Mesendoderm (in vitro differentiated cells): Measurements from ENCODE around the gene P2RY2.

Experiments
- DNase-seq: peaks from one replicate; pipeline ENCODE4 v3.0.0; 2013
- H2AK5ac ChIP-seq: 2 replicates; pipeline ENCODE4 v1.6.1; 2013; ENCODE audit warnings: low read length, inconsistent platforms
- H2BK120ac ChIP-seq: 2 replicates; pipeline ENCODE4 v1.6.1; 2013; ENCODE audit warnings: low read depth, mild to moderate bottlenecking, low read length, moderate library complexity, mixed read lengths
- H2BK15ac ChIP-seq: replicated peaks from 2 replicates; pipeline ENCODE4 v1.6.1; 2013; ENCODE audit warnings: low read depth, mild to moderate bottlenecking, moderate library complexity
- H2BK5ac ChIP-seq: 2 replicates; pipeline ENCODE4 v1.6.1; 2013; ENCODE audit warnings: low read length, inconsistent platforms
- H3K18ac ChIP-seq: 2 replicates; pipeline ENCODE4 v1.6.1; 2013; ENCODE audit warnings: mild to moderate bottlenecking, low read length, mixed read lengths
- H3K23ac ChIP-seq: one replicate; pipeline ENCODE4 v1.6.1; 2013; ENCODE audit warnings: low read length
- H3K27ac ChIP-seq: 2 replicates; pipeline ENCODE4 v1.5.1; 2013; ENCODE audit warnings: low read depth, mild to moderate bottlenecking, inconsistent platforms, low read length, moderate library complexity
- H3K27me3 ChIP-seq: 2 replicates; pipeline ENCODE4 v1.6.1; 2013; ENCODE audit warnings: low read length, control low read depth, mild to moderate bottlenecking, inconsistent platforms; ENCODE audit not compliant: insufficient read depth, poor library complexity
- H3K36me3 ChIP-seq: 2 replicates; pipeline ENCODE4 v1.6.1; 2013; ENCODE audit warnings: low read length, inconsistent platforms; ENCODE audit not compliant: control insufficient read depth, insufficient read depth
- H3K4ac ChIP-seq: one replicate; pipeline ENCODE4 v1.6.1; 2013; ENCODE audit warnings: low read depth, mild to moderate bottlenecking, low read length, moderate library complexity
- H3K4me1 ChIP-seq: 2 replicates; pipeline ENCODE4 v1.6.1; 2013; ENCODE audit warnings: low read depth, low read length, inconsistent platforms; ENCODE audit not compliant: control insufficient read depth
- H3K4me2 ChIP-seq: 2 replicates; pipeline ENCODE4 v1.6.1; 2013; ENCODE audit warnings: low read length
- H3K4me3 ChIP-seq: 2 replicates; pipeline ENCODE4 v1.5.1; 2013; ENCODE audit warnings: mild to moderate bottlenecking, low read length
- H3K56ac ChIP-seq: one replicate; pipeline ENCODE4 v1.6.1; 2013; ENCODE audit warnings: low read length
- H3K79me1 ChIP-seq: 2 replicates; pipeline ENCODE4 v1.6.1; 2013; ENCODE audit warnings: low read length, inconsistent platforms
- H3K79me2 ChIP-seq: 2 replicates; pipeline ENCODE4 v1.6.1; 2013; ENCODE audit warnings: mild to moderate bottlenecking, low read length; ENCODE audit not compliant: control insufficient read depth, insufficient read depth
- H3K9ac ChIP-seq: 2 replicates; pipeline ENCODE4 v1.6.1; 2013; ENCODE audit warnings: low read length, inconsistent platforms
- H4K5ac ChIP-seq: one replicate; pipeline ENCODE4 v1.6.1; 2013; ENCODE audit warnings: low read length
- H4K8ac ChIP-seq: one replicate; pipeline ENCODE4 v1.6.1; 2013; ENCODE audit warnings: low read depth, mild to moderate bottlenecking, control low read depth, low read length, moderate library complexity
- WGBS: extraction: QIAGEN DNeasy Blood & Tissue Kit; methylation state at CpG from one replicate; pipeline ENCODE4 v1.1.7; 2013; ENCODE audit warnings: low lambda C conversion rate, missing lambda C conversion rate; ENCODE audit not compliant: insufficient coverage; ENCODE audit errors: extremely low coverage; 5-methylcytosine and 5-hydroxymethylcytosine counted together

P2RY2 gene

DNA sequence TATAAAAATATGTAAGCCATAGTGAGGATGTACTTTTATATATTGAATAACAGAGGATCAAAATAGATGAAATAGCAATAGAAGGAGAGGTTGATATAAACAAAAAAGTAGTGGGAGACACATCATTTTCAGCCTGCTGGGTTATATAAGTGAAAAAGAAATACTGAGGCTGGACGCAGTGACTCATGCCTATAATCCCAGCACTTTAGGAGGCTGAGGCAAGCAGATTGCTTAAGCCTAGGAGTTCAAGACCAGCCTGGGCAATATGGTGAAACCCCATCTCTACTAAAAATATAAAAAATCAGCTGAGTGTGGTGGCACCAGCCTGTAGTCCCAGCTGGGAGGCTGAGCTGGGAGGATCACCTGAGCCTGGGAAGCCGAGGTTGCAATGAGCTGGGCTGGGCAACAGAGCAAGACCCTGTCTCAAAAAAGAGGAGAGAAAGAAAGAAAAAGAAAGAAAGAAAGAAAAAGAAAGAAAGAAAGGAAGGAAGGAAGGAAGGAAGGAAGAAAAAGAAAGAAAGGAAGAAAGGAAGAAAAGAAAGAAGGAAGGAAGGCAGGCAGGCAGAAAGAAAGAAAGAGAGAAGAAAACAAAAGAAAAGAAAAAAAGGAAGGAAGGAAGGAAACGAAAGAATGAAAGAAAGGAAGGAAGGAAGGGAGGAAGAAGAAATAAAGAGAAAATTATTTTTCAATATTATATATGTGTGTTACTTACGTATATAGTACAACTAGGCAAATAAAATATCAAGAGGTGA, 7.0 kb upstream of the P2RY2 start:
- H4K8ac ChIP-seq, result no peak overlapping the region
- WGBS, result 75% methylated on average over 1 of the region's 4 CpGs

DNA sequence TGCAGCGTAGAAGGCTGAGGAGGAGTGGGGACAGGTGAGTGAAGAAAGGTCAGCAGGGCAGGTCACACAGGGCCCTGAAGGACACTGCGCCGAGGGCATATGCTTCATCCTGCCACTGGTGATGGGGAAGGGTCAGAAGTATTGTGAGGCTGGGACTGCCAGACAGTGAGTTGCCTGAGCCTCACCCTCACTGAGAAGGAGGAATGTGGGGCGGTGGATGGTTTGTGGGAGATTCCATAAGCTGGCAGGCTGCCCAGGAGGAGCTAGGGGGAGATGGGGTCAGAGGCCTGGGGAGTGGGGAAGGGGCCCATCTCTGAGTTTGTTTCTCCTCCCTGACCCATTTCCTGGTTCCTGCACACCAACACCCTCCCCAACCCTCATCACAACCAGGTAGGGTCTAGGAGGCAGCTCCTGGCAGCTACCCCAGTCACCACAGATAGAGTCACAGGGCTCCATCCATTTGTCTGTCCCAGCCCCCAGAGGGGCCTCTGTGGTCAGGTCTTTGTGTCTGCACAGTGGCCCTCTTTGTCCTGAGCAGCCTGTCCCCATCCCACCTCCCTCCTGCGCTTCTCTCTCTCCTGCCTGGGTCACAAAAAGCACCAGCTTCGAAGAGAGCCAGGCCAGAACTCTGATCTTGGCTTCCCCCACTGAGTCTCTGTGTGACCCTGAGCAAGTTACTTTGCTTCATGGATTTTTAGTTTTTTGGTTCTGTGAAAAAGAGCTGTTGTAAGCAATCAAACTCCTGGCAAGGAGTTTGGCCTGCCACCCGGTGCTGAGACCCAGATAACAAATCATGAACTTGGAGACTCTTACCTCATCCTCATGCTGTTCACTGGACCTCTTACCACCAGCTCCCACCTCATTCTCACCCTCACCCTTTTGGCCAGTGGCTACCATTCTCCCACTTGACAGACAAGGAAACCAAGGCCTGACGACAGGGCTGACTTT, 4.6 kb upstream of the P2RY2 start:
- Histone ChIP-seq H3K36me3 (no peaks in the 10 kb centered on the region), H3K4me1 (no peaks in the 10 kb centered on the region), H3K27ac (no peak overlapping the region), H2AK5ac (no peak overlapping the region), H4K8ac (no peak overlapping the region), H3K4me3 (no peak overlapping the region), H2BK5ac (no peak overlapping the region), H3K79me1 (no peaks in the 10 kb centered on the region), H3K27me3 (no peaks in the 10 kb centered on the region), H3K4ac (no peak overlapping the region), H2BK120ac (no peak overlapping the region), H3K23ac (no peak overlapping the region), H3K79me2 (no peaks in the 10 kb centered on the region), H2BK15ac (no peak overlapping the region), H4K5ac (no peak overlapping the region), H3K56ac (no peak overlapping the region), H3K9ac (no peak overlapping the region), H3K4me2 (no peak overlapping the region), H3K18ac (no peak overlapping the region)
- no peak for DNase-seq
- no CpG with 5 or more reads among the region's 8 CpGs for WGBS

More for the DNA sequence above, 7.0 kb upstream of the P2RY2 start:
- no peak overlapping the region for H2BK15ac ChIP-seq
- no peak overlapping the region for H2AK5ac ChIP-seq
- H3K4me2 ChIP-seq, result no peak overlapping the region
- H3K79me1 ChIP-seq, result no peaks in the 10 kb centered on the region
- H2BK5ac ChIP-seq, result no peak overlapping the region
- no peak overlapping the region for H2BK120ac ChIP-seq
- no peak overlapping the region for H3K4me3 ChIP-seq
- H3K18ac ChIP-seq, result no peak overlapping the region
- H3K79me2 ChIP-seq, result no peaks in the 10 kb centered on the region
- no peak overlapping the region for H3K56ac ChIP-seq
- no peak overlapping the region for H4K5ac ChIP-seq
- no peak overlapping the region for H3K27ac ChIP-seq
- no peaks in the 10 kb centered on the region for H3K36me3 ChIP-seq
- H3K4ac ChIP-seq, result no peak overlapping the region
- no peaks in the 10 kb centered on the region for H3K27me3 ChIP-seq
- H3K9ac ChIP-seq, result no peak overlapping the region
- H3K23ac ChIP-seq, result no peak overlapping the region
- no peak for DNase-seq
- no peaks in the 10 kb centered on the region for H3K4me1 ChIP-seq

DNA sequence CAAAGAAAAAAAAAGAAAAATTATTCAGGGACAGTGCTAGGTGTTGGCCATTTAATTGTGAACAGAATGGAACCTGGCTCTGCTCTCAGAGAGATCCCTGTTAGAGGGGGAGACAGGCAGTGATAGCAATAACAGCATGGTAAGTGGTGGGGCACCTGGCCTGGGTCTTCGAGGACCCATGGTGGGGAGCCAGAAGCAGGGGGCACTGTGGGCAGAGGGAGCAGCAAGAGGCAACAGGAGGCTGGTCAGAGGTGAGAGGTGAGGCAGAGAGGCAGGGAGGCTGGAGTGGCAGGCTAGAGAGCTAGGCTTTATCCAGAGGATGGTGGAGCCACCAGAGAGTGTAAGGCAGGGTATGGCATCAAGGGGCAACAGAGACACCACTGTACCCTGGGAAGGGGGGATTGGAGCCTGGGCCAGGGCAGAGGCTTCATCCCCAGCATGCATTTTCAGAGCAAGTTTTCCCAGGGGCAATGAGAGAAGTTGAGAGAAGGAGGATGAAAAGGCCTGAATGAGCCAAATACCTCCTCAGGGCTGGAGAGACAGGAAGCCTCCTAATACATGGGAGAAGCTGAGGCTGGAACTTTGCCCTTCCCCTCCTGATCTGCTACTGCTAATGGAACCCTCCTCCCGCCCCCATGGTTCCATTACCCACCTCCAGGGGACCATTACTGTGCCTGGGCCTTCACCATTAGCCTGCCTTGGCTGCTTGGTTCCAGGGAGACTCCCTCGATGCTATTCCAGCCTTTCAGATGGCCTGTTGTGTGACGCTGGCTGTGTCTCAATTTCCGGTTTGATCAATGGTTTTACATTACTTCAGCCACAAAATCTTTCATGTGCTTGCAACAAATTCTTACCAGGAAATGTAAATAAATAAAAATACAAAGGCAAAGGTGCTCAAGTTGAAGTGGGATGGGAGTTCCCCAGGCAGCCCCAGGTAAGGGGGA, 2.6 kb upstream of the P2RY2 start:
- H2BK120ac ChIP-seq, result no peak overlapping the region
- no CpG with 5 or more reads among the region's 5 CpGs for WGBS
- no peak overlapping the region for H3K56ac ChIP-seq
- H3K9ac ChIP-seq, result no peak overlapping the region
- no peak overlapping the region for H3K4ac ChIP-seq
- H3K23ac ChIP-seq, result no peak overlapping the region
- no peak overlapping the region for H3K4me2 ChIP-seq
- DNase-seq, result no peak
- H3K27me3 ChIP-seq, result no peaks in the 10 kb centered on the region
- no peaks in the 10 kb centered on the region for H3K79me2 ChIP-seq
- no peak overlapping the region for H2BK5ac ChIP-seq
- no peak overlapping the region for H2AK5ac ChIP-seq
- no peak overlapping the region for H4K8ac ChIP-seq
- no peaks in the 10 kb centered on the region for H3K79me1 ChIP-seq
- H3K27ac ChIP-seq, result no peak overlapping the region
- H3K4me3 ChIP-seq, result no peak overlapping the region
- no peak overlapping the region for H3K18ac ChIP-seq
- no peak overlapping the region for H4K5ac ChIP-seq
- no peaks in the 10 kb centered on the region for H3K4me1 ChIP-seq
- no peak overlapping the region for H2BK15ac ChIP-seq
- no peaks in the 10 kb centered on the region for H3K36me3 ChIP-seq

DNA sequence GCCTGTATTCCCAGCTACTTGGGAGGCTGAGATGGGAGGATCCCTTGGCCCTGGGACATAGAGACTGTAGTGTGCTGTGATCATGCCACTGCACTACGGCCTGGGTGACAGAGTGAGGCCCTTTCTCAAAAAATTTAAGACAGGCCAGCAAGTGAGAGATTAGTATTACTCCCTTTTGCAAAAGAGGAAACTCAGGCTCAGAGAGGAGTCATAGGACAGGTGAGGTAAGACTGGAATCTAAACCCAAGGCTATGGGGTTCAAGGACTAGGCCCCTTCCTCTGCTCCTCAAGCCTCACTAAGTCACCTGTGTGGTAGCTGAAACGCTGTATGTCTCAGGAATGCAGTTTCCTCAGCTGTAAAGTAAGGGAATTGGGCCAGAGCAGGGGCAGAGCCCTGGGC, 1.6 kb upstream of the P2RY2 start:
- Histone ChIP-seq H3K9ac (no peak overlapping the region), H3K36me3 (no peaks in the 10 kb centered on the region), H3K4me2 (no peak overlapping the region), H3K79me1 (no peaks in the 10 kb centered on the region), H2BK120ac (no peak overlapping the region), H3K4me3 (no peak overlapping the region), H3K4me1 (no peaks in the 10 kb centered on the region), H2BK5ac (no peak overlapping the region), H3K23ac (no peak overlapping the region), H3K56ac (no peak overlapping the region), H4K8ac (no peak overlapping the region), H3K27me3 (no peaks in the 10 kb centered on the region), H2AK5ac (no peak overlapping the region), H3K27ac (no peak overlapping the region), H4K5ac (no peak overlapping the region), H2BK15ac (no peak overlapping the region), H3K79me2 (no peaks in the 10 kb centered on the region), H3K18ac (no peak overlapping the region), H3K4ac (no peak overlapping the region)
- no peak for DNase-seq
- no CpG with 5 or more reads among the region's 2 CpGs for WGBS

DNA sequence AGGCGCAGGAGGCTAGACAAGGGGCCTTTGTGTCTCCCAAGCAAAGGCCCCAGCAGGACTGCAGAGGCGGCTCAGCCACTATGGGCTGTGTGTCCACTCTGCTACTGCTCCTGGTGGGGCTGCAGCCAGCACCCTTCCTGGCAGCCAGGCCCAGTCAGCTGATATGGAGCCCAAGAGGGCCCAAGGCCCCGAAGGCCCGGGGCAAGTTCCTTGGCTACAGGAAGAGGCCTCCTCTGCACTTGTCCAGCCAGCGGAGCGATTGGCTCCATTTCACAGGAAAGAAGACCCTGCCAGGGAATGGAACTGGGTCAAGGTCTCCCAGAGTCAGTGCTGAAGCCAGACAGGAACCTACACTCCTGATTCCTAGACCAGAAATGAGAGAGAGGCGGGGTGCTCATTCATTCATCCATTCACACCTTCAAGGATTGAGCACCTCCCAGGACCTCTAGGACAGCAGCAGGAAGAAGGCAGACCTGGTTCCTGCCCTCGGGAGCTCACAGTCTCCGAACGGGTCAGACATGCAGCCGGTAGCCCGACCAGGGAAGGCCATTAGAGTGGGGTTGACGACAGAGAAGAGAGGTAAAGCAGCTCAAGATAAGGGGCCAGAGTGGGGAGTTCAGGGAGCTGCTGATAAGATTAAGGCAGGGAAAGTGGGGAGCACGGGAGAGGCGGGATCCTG, 811 bp upstream of the P2RY2 start:
- no peak for DNase-seq
- H3K27me3 ChIP-seq, result no peaks in the 10 kb centered on the region
- H4K8ac ChIP-seq, result no peak overlapping the region
- H3K9ac ChIP-seq, result peak overlapping the region; percentile 45
- no peaks in the 10 kb centered on the region for H3K36me3 ChIP-seq
- no peak overlapping the region for H3K4me2 ChIP-seq
- no peak overlapping the region for H2BK15ac ChIP-seq
- no peak overlapping the region for H3K18ac ChIP-seq
- H3K79me2 ChIP-seq, result no peaks in the 10 kb centered on the region
- H3K4me3 ChIP-seq, result no peak overlapping the region
- H3K23ac ChIP-seq, result peak overlapping the region; percentile 29
- H2AK5ac ChIP-seq, result no peak overlapping the region
- H2BK5ac ChIP-seq, result no peak overlapping the region
- no peak overlapping the region for H2BK120ac ChIP-seq
- peak overlapping the region; percentile 85 for H3K56ac ChIP-seq
- no peaks in the 10 kb centered on the region for H3K4me1 ChIP-seq
- no CpG with 5 or more reads among the region's 15 CpGs for WGBS
- no peak overlapping the region for H3K27ac ChIP-seq
- H4K5ac ChIP-seq, result no peak overlapping the region
- H3K79me1 ChIP-seq, result no peaks in the 10 kb centered on the region
- no peak overlapping the region for H3K4ac ChIP-seq
